Activated T-cell treated with anti-CD3 and anti-CD28 coated beads, Interleukin-2, amount 50 U/mL, for 1 hour (primary cell): Measurements from ENCODE around the gene RHEBL1.

ENCODE experiments used
- DNase-seq: peaks from one replicate; pipeline ENCODE4 v3.0.0-alpha.2; 2020

The RHEBL1 gene

GRCh38 chr12:49069507-49070346, at the start of gene RHEBL1:
Gene RHEBL1 (minus strand): TSS chr12:49069979. CDS start chr12:49069785, 194 bp downstream.
- DNase-seq, result peak; percentile 98

- no peak for DNase-seq
Measured at GRCh38 chr12:49111206-49111605, 41.4 kb upstream of the RHEBL1 start.

GRCh38 chr12:49110464-49111155, 40.8 kb upstream of the RHEBL1 start, which contains the start of gene LMBR1L:
Gene LMBR1L (minus strand): TSS chr12:49110847. CDS start chr12:49110555, 292 bp downstream.
- DNase-seq, result peak; percentile 93

GRCh38 chr12:49109641-49110463, 40.1 kb upstream of the RHEBL1 start:
- DNase-seq, result no peak

- DNase-seq, result no peak
Measured at GRCh38 chr12:49108958-49109404, 39.2 kb upstream of the RHEBL1 start.

- DNase-seq, result no peak
Measured at GRCh38 chr12:49105504-49106084, 35.8 kb upstream of the RHEBL1 start.

GRCh38 chr12:49104822-49105221, 35.0 kb upstream of the RHEBL1 start:
- no peak for DNase-seq

GRCh38 chr12:49100380-49100779, 30.6 kb upstream of the RHEBL1 start:
- no peak for DNase-seq

- DNase-seq, result no peak
Measured at GRCh38 chr12:49098703-49099102, 28.9 kb upstream of the RHEBL1 start.

- DNase-seq, result peak; percentile 65
Measured at GRCh38 chr12:49098035-49098451, 28.3 kb upstream of the RHEBL1 start.

- no peak for DNase-seq
Measured at GRCh38 chr12:49097381-49097780, 27.6 kb upstream of the RHEBL1 start.

- DNase-seq, result no peak
Measured at GRCh38 chr12:49094975-49095365, 25.2 kb upstream of the RHEBL1 start.

- no peak for DNase-seq
Measured at GRCh38 chr12:49094160-49094974, 24.6 kb upstream of the RHEBL1 start, which contains the start of gene DHH. Gene DHH (minus strand): TSS chr12:49094801. CDS start chr12:49094512, 289 bp downstream.

GRCh38 chr12:49093792-49094159, 24.0 kb upstream of the RHEBL1 start:
- no peak for DNase-seq

- no peak for DNase-seq
Measured at GRCh38 chr12:49092816-49093406, 23.1 kb upstream of the RHEBL1 start.

- DNase-seq, result peak; percentile 66
Measured at GRCh38 chr12:49092086-49092815, 22.5 kb upstream of the RHEBL1 start.

- no peak for DNase-seq
Measured at GRCh38 chr12:49091836-49092085, 22.0 kb upstream of the RHEBL1 start.

GRCh38 chr12:49091056-49091835, 21.5 kb upstream of the RHEBL1 start:
- no peak for DNase-seq

- peak; percentile 57 for DNase-seq
Measured at GRCh38 chr12:49089821-49090773, 20.3 kb upstream of the RHEBL1 start.
